GM18502 (cell line): Measurements from ENCODE around the gene TMEM94.
A peak's percentile ranks its signal among the peaks of the same experiment; 100 is the strongest.

Experiments used
- ATAC-seq: cut with Tn5 transposase; IDR thresholded peaks from one replicate; pipeline ENCODE4 v1.9.1; 2021; ENCODE audit warnings: mild to moderate bottlenecking; ENCODE audit not compliant: unreplicated experiment, poor library complexity

Gene TMEM94

DNA sequence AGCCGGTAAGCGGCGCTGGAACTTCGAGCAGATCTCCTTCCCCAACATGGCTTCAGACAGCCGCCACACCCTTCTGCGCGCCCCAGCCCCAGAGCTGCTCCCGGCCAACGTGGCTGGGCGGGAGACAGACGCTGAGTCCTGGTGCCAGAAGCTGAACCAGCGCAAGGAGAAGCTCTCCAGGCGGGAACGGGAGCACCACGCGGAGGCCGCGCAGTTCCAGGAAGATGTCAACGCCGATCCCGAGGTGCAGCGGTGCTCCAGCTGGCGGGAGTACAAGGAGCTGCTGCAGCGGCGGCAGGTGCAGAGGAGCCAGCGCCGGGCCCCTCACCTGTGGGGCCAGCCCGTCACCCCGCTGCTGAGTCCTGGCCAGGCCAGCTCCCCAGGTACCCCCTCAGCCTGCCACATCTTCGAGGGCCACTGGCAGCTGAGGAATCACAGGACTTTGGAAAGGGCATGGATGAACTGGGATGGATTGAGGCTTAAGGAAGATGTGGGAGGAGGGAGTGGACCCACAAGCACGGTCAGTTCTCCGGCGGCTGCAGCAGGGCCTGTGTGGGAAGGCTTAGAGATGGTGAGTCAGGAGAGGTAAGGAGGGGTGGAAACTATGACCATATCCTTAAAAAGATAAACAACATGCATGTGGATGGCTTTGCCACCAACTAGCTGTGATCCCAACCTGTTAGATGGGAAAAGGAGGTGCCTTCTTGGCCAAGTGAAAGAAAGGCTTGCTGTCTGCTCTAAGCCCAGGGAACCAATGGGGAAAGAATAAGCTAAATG, 65.7 kb downstream of the TMEM94 start:
- no peak for ATAC-seq

GRCh38 chr17:75523647-75524046, 67.2 kb downstream of the TMEM94 start:
- no peak for ATAC-seq

GRCh38 chr17:75524269-75524969, 68.0 kb downstream of the TMEM94 start:
- no peak for ATAC-seq

DNA sequence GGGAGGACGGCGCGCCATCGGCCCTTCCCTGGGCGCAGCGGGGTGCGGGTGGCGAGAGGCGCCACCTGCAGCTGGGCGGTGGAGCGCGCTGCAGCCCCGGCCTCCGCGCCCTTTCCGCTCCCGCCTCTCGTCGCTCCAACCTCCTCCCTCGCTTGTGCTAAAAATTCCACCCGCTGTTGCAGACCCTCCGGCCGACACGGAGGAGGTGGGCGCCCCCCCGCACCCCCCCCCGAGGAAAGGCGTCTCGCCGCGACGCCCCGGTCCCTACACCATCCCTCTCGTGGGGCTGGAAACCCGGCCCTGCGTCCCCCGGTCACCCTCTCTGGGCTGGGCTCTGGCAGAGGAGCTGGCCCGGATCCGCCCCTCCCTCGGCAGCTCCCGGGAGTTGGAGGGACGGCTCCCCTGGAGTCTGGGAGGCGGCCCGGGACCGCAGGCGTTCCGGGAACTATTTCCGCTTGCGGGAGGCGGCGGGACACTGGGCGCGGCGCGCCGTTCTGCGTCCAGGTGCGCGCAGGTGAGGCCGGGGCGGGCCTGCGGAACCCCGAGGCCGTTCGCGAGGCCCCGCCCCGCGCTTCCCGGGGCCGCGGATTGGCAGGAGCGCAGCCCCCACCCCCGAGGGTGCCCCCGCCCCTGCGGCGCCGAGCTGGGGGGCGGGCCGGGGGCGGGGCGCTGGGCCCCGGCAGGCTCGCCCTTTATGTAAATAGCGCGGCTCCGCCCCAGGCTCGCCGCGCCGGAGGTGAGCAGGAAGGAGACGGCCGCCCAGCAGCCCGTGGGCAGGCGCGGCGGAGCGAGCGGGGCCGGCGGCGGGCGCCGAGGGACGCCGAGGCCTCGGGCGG, 68.8 kb downstream of the TMEM94 start, which contains the start of gene LLGL2:
Gene LLGL2, plus strand, starts transcription at position 728 of the 836 bp plus-strand sequence. CDS start 17,730 bp downstream, outside the sequence.
- ATAC-seq, result peak; percentile 87

- no peak for ATAC-seq
These were observed 69.5 kb downstream of the TMEM94 start for GRCh38 chr17:75525806-75526554.

DNA sequence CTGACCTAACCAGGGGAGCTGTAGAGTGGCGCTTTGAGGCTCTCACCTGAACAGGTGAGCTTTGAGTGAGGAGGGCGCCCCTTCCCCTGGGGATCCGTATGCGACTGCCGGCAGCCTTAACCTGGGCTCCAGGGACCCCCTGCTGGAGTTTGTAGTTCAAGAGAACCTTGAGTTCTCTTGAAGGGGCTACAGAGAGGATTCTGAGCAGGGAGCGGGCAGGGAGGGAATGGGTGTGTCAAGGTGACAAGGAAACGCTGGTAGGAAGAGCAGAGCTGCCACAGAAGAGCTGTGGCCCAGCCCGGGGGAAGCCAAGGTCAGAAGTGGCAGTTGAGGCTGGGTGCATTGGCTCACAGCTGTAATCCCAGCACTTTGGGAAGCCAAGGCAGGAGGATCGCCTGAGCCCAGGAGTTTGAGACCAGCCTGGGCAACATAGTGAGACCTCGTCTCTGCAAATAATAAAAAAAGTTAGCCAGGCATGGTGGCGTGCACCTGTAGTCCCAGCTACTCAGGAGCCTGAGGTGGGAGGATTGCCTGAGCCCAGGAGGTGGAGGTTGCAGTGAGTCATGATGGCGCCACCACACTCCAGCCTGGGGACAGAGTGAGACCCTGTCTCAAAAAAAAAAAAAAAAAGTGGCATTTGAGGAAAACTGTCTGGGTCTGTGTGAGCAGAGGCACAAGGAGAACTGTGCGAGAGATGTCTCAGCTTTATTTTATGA, 70.3 kb downstream of the TMEM94 start:
- no peak for ATAC-seq

- no peak for ATAC-seq
These were observed 74.6 kb downstream of the TMEM94 start for GRCh38 chr17:75530837-75531720.

DNA sequence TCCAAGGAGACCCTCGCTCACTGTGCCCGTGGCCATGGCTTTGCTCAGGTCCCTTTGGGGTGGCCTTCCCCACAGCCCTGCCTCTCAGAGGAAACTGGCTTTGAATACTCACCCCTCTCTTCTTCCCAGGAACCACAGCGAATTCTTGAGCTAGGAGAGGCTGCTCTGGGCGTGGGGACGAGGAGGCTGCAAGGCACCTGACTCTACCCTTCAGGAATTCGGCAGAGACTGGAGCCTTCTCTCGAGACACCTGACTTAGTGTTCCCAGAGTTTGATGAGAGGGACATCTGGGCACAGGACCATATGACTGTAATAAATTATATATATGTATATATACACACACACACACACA, 75.3 kb downstream of the TMEM94 start:
- no peak for ATAC-seq

DNA sequence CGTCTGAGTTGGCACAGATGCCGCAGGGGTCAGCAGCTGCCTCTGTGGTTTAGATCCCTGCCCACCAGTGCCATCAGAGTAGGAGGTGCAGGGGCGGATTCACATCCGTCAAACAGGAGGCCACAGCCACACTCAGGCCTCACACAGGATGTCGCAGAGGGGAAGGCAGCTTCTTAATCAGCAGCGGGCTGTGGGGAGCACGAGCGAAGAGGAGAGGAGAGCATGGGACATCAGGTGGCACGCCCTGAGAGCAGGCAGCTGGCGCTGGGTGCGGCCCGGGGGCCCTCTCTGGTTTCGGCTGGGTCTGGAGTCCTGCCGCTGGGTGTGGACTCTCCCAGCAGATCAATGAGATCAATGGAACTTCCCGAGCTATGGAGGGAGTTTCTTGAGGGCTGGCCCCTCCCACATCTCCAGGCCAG, 78.7 kb downstream of the TMEM94 start:
- ATAC-seq, result no peak

GRCh38 chr17:75535871-75536270, 79.4 kb downstream of the TMEM94 start:
- ATAC-seq, result no peak

GRCh38 chr17:75536366-75536765, 79.9 kb downstream of the TMEM94 start:
- ATAC-seq, result no peak

- no peak for ATAC-seq
These were observed 83.7 kb downstream of the TMEM94 start for GRCh38 chr17:75539967-75540729.

DNA sequence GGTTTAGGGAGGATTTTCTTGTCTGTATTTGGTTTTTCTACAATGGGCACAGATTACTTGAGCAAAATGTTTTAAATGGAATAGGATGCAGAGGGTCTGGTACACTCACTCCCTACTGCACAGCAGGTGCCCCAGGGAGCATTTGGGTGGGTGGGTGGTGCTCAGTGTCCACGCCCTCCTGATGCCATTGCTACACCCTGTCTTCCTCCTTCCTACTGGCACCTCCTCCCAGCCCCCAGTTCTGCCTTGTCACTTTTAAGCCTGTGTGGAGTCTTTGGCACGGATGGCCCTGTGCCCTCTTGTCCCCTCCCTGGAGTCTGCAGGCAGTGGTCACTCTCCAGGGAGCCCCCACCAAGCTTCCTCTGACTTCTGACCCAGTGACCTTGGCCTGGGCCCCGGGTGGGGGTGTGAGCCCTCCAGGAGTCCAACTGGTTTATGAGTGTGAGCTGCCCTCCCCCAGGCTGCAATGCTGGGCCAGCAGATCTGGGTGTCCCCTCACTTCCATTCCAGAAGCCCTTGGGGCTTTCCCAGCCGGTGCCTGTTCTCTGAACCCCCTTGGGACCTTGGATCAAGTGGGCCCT, 84.6 kb downstream of the TMEM94 start:
- ATAC-seq, result no peak

GRCh38 chr17:75542229-75542628, 85.8 kb downstream of the TMEM94 start:
- no peak for ATAC-seq

DNA sequence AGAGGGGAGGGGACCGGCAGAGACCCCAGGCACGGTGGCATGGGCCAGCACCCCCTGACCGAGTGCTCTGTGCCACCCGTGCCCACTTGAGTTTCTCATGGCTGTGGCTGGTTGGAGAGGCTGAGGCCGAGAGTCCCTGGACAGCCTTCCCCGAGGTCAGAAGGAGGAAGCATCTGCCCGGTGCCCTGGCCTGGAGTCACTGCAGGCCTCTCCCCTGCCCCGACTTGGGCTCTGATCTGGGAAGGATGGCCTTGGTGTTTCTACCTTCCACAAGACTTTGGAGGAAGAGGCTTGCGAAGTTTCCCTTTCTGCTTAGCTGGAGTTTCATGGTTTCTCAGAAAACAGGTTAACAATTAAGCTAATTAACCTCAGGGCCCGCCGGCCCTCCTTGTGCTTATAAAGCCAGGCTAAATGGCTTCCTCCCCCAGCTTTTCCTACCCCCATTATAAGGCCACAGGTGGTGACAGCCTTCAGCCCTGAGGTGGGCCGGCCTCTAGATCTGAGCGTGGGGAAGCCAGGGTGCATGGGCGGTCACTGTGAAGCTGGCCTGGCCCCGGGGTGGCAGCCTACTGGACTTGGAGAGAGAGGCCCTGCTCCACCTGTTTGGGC, 86.4 kb downstream of the TMEM94 start:
- ATAC-seq, result no peak

- no peak for ATAC-seq
These were observed 87.8 kb downstream of the TMEM94 start for GRCh38 chr17:75544250-75544649.

- ATAC-seq, result no peak
These were observed 89.7 kb downstream of the TMEM94 start for GRCh38 chr17:75546181-75546580.
